HCT116 (cell line): ENCODE results near the gene MTO1. TPM values are rescaled to one million over a fixed set of nuclear protein-coding genes. Genes with fewer than 3 reads are reported as not detected.

Experiments
- ATAC-seq: fragments of 200-7000 bp; cut with Tn5 transposase; 2 replicates; pipeline ENCODE4 v1.9.1; 2020; ENCODE audit warnings: mild to moderate bottlenecking, moderate library complexity
- BruUV-seq: library from RNA; stranded (reverse); fragments of 400-500 nt; replicated peaks from 2 replicates; lab custom pipeline; 2021; lab: Mats Ljungman, UMichigan
- CTCF ChIA-PET: fragments of 300-600 bp; sonication (Branson Sonifier 250); formaldehyde crosslinking; loops from one replicate; lab custom pipeline; 2021; ENCODE audit warnings: antibody characterized with exemption; lab: Charles Lee
- POLR2A ChIA-PET: fragments of 300-600, 350-600 bp; sonication (Branson Sonifier 250); formaldehyde crosslinking; loops from one replicate; lab custom pipeline; 2021; ENCODE audit warnings: antibody characterized with exemption; lab: Charles Lee
- RAD21 ChIA-PET, 2 experiments: fragments of 300-600 bp; sonication (Branson Sonifier 250); formaldehyde crosslinking; loops; one replicate each; lab custom pipeline; 2023; ENCODE audit warnings: low total read pairs in 2 of 2; ENCODE audit not compliant: uncharacterized antibody in 2 of 2, unreplicated experiment in 2 of 2, low non-redundant PET in 1 of 2; lab: Charles Lee
- DNase-seq: peaks from one replicate; pipeline ENCODE4 v3.0.0-alpha.2; 2010; ENCODE audit warnings: low read depth, low spot score
- H2AFZ ChIP-seq: fragments of 200-600 bp; shearing (Covaris generic), sonication (generic); 2 replicates; pipeline ENCODE4 v1.6.1; 2017; ENCODE audit warnings: low read depth, mixed run types, mixed read lengths, antibody characterized with exemption, low read length; ENCODE audit not compliant: poor library complexity, severe bottlenecking
- H3K27ac ChIP-seq: 2 replicates; pipeline ENCODE4 v1.5.1; 2012; ENCODE audit warnings: low read depth, low read length
- H3K27me3 ChIP-seq: fragments of 200-600 bp; sonication (generic); 2 replicates; pipeline ENCODE4 v1.6.1; 2016; ENCODE audit warnings: mixed run types, low read length, mixed read lengths; ENCODE audit not compliant: insufficient read depth
- H3K36me3 ChIP-seq, 2 experiments: fragments of 200-500 bp in 1 of 2; fragments of 200-600 bp in 1 of 2; sonication (Bioruptor generic) in 1 of 2; sonication (generic) in 1 of 2; 2 replicates each; pipeline versions ENCODE4 v1.5.1 to v1.6.1; 2014 to 2016; ENCODE audit warnings: low read length in 2 of 2, inconsistent platforms in 1 of 2, mixed read lengths in 1 of 2, mixed run types in 1 of 2; ENCODE audit not compliant: insufficient read depth in 2 of 2, control insufficient read depth in 1 of 2
- H3K4me1 ChIP-seq, 2 experiments: fragments of 200-600 bp in 1 of 2; sonication (generic) in 1 of 2; 2 replicates each; pipeline versions ENCODE4 v1.5.1 to v1.6.1; 2012 to 2017; ENCODE audit warnings: low read length in 2 of 2, inconsistent platforms in 1 of 2, mild to moderate bottlenecking in 1 of 2, mixed read lengths in 1 of 2, mixed run types in 1 of 2, moderate library complexity in 1 of 2; ENCODE audit not compliant: insufficient read depth in 2 of 2, control insufficient read depth in 1 of 2
- H3K4me2 ChIP-seq: fragments of 200-600 bp; sonication (generic); 2 replicates; pipeline ENCODE4 v1.6.1; 2017; ENCODE audit warnings: mixed run types, low read length, mixed read lengths
- H3K4me3 ChIP-seq, 2 experiments: fragments of 200-600 bp in 1 of 2; sonication (generic) in 1 of 2; replicated peaks in 1 of 2; 2 replicates each; pipeline ENCODE4 v1.5.1; 2011 to 2016; ENCODE audit warnings: low read length in 2 of 2, control low read depth in 1 of 2, low read depth in 1 of 2, mild to moderate bottlenecking in 1 of 2, mixed read lengths in 1 of 2, mixed run types in 1 of 2
- H3K79me2 ChIP-seq: fragments of 200-600 bp; sonication (generic); 2 replicates; pipeline ENCODE4 v1.6.1; 2017; ENCODE audit warnings: mild to moderate bottlenecking, mixed run types, low read length, moderate library complexity, mixed read lengths; ENCODE audit not compliant: insufficient read depth
- H3K9ac ChIP-seq: fragments of 200-600 bp; sonication (generic); 2 replicates; pipeline ENCODE4 v1.6.1; 2016; ENCODE audit warnings: low read length, mixed read lengths
- H3K9me2 ChIP-seq: fragments of 200-600 bp; sonication (generic), shearing (Covaris generic); 2 replicates; pipeline ENCODE4 v1.6.1; 2017; ENCODE audit warnings: mixed run types, mild to moderate bottlenecking, moderate library complexity; ENCODE audit not compliant: insufficient read depth
- H3K9me3 ChIP-seq, 2 experiments: fragments of 200-500 bp in 1 of 2; fragments of 200-600 bp in 1 of 2; sonication (Bioruptor generic) in 1 of 2; sonication (generic) in 1 of 2; 2 replicates each; pipeline ENCODE4 v1.6.1; 2014 to 2017; ENCODE audit warnings: low read length in 2 of 2, mixed read lengths in 2 of 2, inconsistent platforms in 1 of 2, low read depth in 1 of 2, mild to moderate bottlenecking in 1 of 2, mixed run types in 1 of 2, moderate library complexity in 1 of 2; ENCODE audit not compliant: control insufficient read depth in 1 of 2, insufficient read depth in 1 of 2
- H4K20me1 ChIP-seq: fragments of 200-600 bp; sonication (generic), shearing (Covaris generic); 2 replicates; pipeline ENCODE4 v1.6.1; 2017; ENCODE audit warnings: mixed run types, mild to moderate bottlenecking, moderate library complexity; ENCODE audit not compliant: insufficient read depth
- CTCF ChIP-seq, 3 experiments: fragments of 200-600 bp in 1 of 3; sonication (generic) in 1 of 3; IDR thresholded peaks in 2 of 3; conservative IDR thresholded peaks in 1 of 3; 2 replicates each; pipeline ENCODE4 v1.5.1; 2012 to 2017; ENCODE audit warnings: low read depth in 2 of 3, low read length in 2 of 3, antibody characterized with exemption in 1 of 3, borderline replicate concordance in 1 of 3, control low read depth in 1 of 3, mild to moderate bottlenecking in 1 of 3, mixed read lengths in 1 of 3, mixed run types in 1 of 3, moderate library complexity in 1 of 3; ENCODE audit not compliant: insufficient read depth in 1 of 3
- EGR1 ChIP-seq: IDR thresholded peaks from 2 replicates; pipeline ENCODE4 v1.6.1; 2012; ENCODE audit warnings: low read depth
- EZH2phosphoT487 ChIP-seq: fragments of 200-600 bp; IDR thresholded peaks from 2 replicates; pipeline ENCODE4 v1.6.1; 2018; ENCODE audit warnings: antibody characterized with exemption, borderline replicate concordance
- FOSL1 ChIP-seq: IDR thresholded peaks from 2 replicates; pipeline ENCODE4 v1.6.1; 2012; ENCODE audit warnings: low read depth
- REST ChIP-seq: IDR thresholded peaks from 2 replicates; pipeline ENCODE4 v1.6.1; 2012; ENCODE audit warnings: low read depth
- intact Hi-C: fragments of 100-400 bp; cut with micrococcal nuclease; formaldehyde crosslinking; loops from 2 replicates; pipeline ENCODE4 v1.10.0; 2022
- total RNA-seq: library from RNA; stranded (reverse); gene quantifications from one replicate; pipeline ENCODE4 v1.2.1, GENCODE V29; 2021; ENCODE audit not compliant: unreplicated experiment

The MTO1 gene
- total RNA-seq, 1 experiment from 2014 or later, result 40.1 TPM

- Histone ChIP-seq H3K9me2 (no peaks in the 10 kb centered on the region), H4K20me1 (peaks cover 3% of the 10 kb centered on the region; the same call in 1 of the 2 replicates), H2AFZ (no peak overlapping the region), H3K9me3 (no peaks in the 10 kb centered on the region), H3K9ac (no peak overlapping the region), H3K4me3 (no peak overlapping the region), H3K27ac (no peak overlapping the region), H3K79me2 (no peaks in the 10 kb centered on the region), H3K27me3 (no peaks in the 10 kb centered on the region), H3K36me3 (no peaks in the 10 kb centered on the region), H3K4me2 (no peak overlapping the region), H3K4me1 (peaks cover 0 to 4% of the 10 kb centered on the region in 2 experiments; a peak in 2 of 4 replicates)
- no peak for TF ChIP-seq CTCF (IDR thresholded peaks at IDR 0.05 in 2 of 3, conservative IDR thresholded peaks at IDR 0.05 in 1 of 3; ENCODE audit: borderline replicate concordance in 1 of 3, insufficient read depth in 1 of 3, low read depth in 2 of 3, low read length in 2 of 3)
- no peak for TF ChIP-seq EZH2phosphoT487
- no peak for TF ChIP-seq REST
- TF ChIP-seq FOSL1, result no peak
- TF ChIP-seq EGR1, result no peak
- DNase-seq (no peak), ATAC-seq (no peak)
- no TSS peak for BruUV-seq
- RAD21 ChIA-PET, result no interaction called here
- CTCF ChIA-PET, result no interaction called here
- POLR2A ChIA-PET, result interaction anchor here (0.6 to 1.6 kb wide), 2 partner anchors 12 to 47 kb away, joined by 3 to 5 read pairs; partner anchors contain the start of gene EEF1A1
- intact Hi-C loops, result no loop called here
Observed at GRCh38 chr6:73509851-73510250, 48.3 kb downstream of the MTO1 start.
